K562 (cell line): ENCODE data around the gene SLC35E2B.

Experiments used
- CHD4 ChIP-seq: fragments of 200-600 bp; sonication (generic); IDR thresholded peaks from 3 replicates; pipeline ENCODE4 v1.6.1; 2012; ENCODE audit warnings: low read depth, mild to moderate bottlenecking, mixed read lengths, low read length, inconsistent platforms; ENCODE audit not compliant: insufficient read depth, insufficient replicate concordance, poor library complexity, severe bottlenecking
- CREB1 ChIP-seq, 2 experiments: sonication (generic) in 1 of 2; formaldehyde crosslinking in 1 of 2; IDR thresholded peaks; 2 replicates each; pipeline versions ENCODE4 v1.6.1 to v1.8.0; 2012 to 2022; ENCODE audit warnings: inconsistent platforms in 1 of 2, mild to moderate bottlenecking in 1 of 2, missing genetic modification reagents in 1 of 2, moderate library complexity in 1 of 2
- ETV6 ChIP-seq, 3 experiments: fragments of 150-350 bp in 1 of 3; sonication (generic) in 1 of 3; formaldehyde crosslinking in 1 of 3; IDR thresholded peaks; 2 replicates each; pipeline versions ENCODE4 v1.6.1 to v1.8.0; 2014 to 2022; ENCODE audit warnings: borderline replicate concordance in 2 of 3, low read depth in 2 of 3, antibody characterized with exemption in 1 of 3, low read length in 1 of 3, mild to moderate bottlenecking in 1 of 3, missing genetic modification reagents in 1 of 3

DNA sequence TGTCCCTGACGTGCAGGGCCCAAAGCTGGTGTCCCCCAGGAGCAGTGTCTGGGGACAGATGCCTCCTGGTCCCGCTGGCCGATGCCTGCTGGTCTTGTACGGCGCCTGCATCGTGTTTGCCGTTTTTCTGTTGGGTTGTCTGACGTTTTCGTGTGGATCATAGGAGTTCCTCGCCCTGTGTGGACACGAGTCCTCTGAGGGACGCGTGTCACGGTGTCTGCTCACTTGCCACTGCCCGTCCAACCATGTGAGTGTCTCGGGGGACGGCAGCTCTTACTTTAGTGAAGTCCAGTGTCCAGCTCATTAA lies 69.9 kb downstream of the SLC35E2B start:
- TF ChIP-seq CREB1 (IDR thresholded peaks at IDR 0.05) = no peak
- no peak for TF ChIP-seq CREB1 (CRISPR knock-in tag; IDR thresholded peaks at IDR 0.05)
- TF ChIP-seq CHD4 = no peak
- TF ChIP-seq ETV6 (IDR thresholded peaks at IDR 0.05; ENCODE audit: borderline replicate concordance in 1 of 2, low read depth in 2 of 2, low read length in 1 of 2) = no peak
- no peak for TF ChIP-seq ETV6 (CRISPR knock-in tag; IDR thresholded peaks at IDR 0.05; ENCODE audit: borderline replicate concordance)
